ENCODE measurements around the gene LRRC56. TPM values are rescaled to one million over a fixed set of nuclear protein-coding genes. Genes with fewer than 3 reads are reported as not detected.

LRRC56 gene
- total and polyA plus RNA-seq, 2 of the 13 experiments (the other 11 are each of a cell fraction or from before 2014, with no cell fraction given): 0.11 to 0.29 TPM

- BruUV-seq (replicated peaks): no TSS peak
- ATAC-seq (peak; percentile 51), FAIRE-seq (peak; percentile 94), DNase-seq (ENCODE audit: low spot score) (peak; percentile 78)
- no peaks in the 10 kb centered on the region; a peak in 1 of 5 replicates for H3K27me3 ChIP-seq (ENCODE audit: control insufficient read depth in 1 of 2, insufficient read depth in 2 of 2, low read length in 2 of 2)
- H3K36me3 ChIP-seq (replicated peaks in 1 of 2; ENCODE audit: control insufficient read depth in 1 of 2, insufficient read depth in 2 of 2, low read length in 2 of 2): peaks cover 9 to 26% of the 10 kb centered on the region in 2 experiments; a peak in 4 of 5 replicates
- peaks cover 45% of the 10 kb centered on the region for H4K20me1 ChIP-seq (ENCODE audit: insufficient read depth, low read length)
- peak overlapping the region; percentile 44 for H3K9ac ChIP-seq (ENCODE audit: insufficient read depth, low read depth, low read length)
- H3K9me3 ChIP-seq (ENCODE audit: low read length): no peaks in the 10 kb centered on the region
- in situ Hi-C loops (cut with HindIII; ENCODE audit: extremely low pct_ligation_motif_present, low pct_unique_long_range_greater_than_20kb): no loop called here
- peak overlapping the region; percentile 16 to 100 (median 26); a peak in 4 of 6 replicates for H3K4me3 ChIP-seq (replicated peaks in 1 of 3; ENCODE audit: insufficient read depth in 1 of 3, low read depth in 2 of 3, low read length in 3 of 3)
- intact Hi-C loops (cut with micrococcal nuclease; ENCODE audit: unreplicated experiment): no loop called here
- peaks cover 66% of the 10 kb centered on the region for H3K79me2 ChIP-seq (ENCODE audit: insufficient read depth, low read length)
- peaks cover 49% of the 10 kb centered on the region for H3K4me1 ChIP-seq (ENCODE audit: insufficient read depth, low read length)
- peak overlapping the region; percentile 94 for H3K4me2 ChIP-seq (ENCODE audit: low read depth, low read length)
- no peak overlapping the region for H2AFZ ChIP-seq (ENCODE audit: low read length)
- CTCF ChIA-PET (ENCODE audit: low intra/inter-chr PET ratio, low total read pairs): no interaction called here
- WGBS (ENCODE audit: low lambda C conversion rate): 22% methylated on average over 18 of the region's 20 CpGs
- peak overlapping the region; percentile 80 for H3K27ac ChIP-seq (ENCODE audit: extremely low read length, insufficient read depth, low read length)
- POLR2A ChIA-PET: no interaction called here
- TF ChIP-seq PITX1 (CRISPR knock-in tag; IDR thresholded peaks at IDR 0.05) (0 out of 2 replicates have a peak, but pooled peaks have one; percentile 60), CSRNP1 (CRISPR knock-in tag; IDR thresholded peaks at IDR 0.05) (no peak), SKI (IDR thresholded peaks at IDR 0.05; ENCODE audit: partially characterized antibody) (peak; percentile 41), KMT2B (CRISPR knock-in tag; IDR thresholded peaks at IDR 0.05) (no peak), NFKBIZ (CRISPR knock-in tag; IDR thresholded peaks at IDR 0.05) (no peak), ZNF704 (CRISPR knock-in tag; IDR thresholded peaks at IDR 0.05; ENCODE audit: borderline replicate concordance) (no peak), XBP1 (CRISPR knock-in tag; IDR thresholded peaks at IDR 0.05) (no peak), ZFX (CRISPR knock-in tag; IDR thresholded peaks at IDR 0.05; ENCODE audit: low read depth) (peak; percentile 81; the same call in 1 of the 2 replicates)
- TF ChIP-seq, protein P1, sequence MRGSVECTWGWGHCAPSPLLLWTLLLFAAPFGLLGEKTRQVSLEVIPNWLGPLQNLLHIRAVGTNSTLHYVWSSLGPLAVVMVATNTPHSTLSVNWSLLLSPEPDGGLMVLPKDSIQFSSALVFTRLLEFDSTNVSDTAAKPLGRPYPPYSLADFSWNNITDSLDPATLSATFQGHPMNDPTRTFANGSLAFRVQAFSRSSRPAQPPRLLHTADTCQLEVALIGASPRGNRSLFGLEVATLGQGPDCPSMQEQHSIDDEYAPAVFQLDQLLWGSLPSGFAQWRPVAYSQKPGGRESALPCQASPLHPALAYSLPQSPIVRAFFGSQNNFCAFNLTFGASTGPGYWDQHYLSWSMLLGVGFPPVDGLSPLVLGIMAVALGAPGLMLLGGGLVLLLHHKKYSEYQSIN (CRISPR knock-in tag; IDR thresholded peaks at IDR 0.05; ENCODE audit: borderline replicate concordance): no peak
- TF ChIP-seq, protein P2, sequence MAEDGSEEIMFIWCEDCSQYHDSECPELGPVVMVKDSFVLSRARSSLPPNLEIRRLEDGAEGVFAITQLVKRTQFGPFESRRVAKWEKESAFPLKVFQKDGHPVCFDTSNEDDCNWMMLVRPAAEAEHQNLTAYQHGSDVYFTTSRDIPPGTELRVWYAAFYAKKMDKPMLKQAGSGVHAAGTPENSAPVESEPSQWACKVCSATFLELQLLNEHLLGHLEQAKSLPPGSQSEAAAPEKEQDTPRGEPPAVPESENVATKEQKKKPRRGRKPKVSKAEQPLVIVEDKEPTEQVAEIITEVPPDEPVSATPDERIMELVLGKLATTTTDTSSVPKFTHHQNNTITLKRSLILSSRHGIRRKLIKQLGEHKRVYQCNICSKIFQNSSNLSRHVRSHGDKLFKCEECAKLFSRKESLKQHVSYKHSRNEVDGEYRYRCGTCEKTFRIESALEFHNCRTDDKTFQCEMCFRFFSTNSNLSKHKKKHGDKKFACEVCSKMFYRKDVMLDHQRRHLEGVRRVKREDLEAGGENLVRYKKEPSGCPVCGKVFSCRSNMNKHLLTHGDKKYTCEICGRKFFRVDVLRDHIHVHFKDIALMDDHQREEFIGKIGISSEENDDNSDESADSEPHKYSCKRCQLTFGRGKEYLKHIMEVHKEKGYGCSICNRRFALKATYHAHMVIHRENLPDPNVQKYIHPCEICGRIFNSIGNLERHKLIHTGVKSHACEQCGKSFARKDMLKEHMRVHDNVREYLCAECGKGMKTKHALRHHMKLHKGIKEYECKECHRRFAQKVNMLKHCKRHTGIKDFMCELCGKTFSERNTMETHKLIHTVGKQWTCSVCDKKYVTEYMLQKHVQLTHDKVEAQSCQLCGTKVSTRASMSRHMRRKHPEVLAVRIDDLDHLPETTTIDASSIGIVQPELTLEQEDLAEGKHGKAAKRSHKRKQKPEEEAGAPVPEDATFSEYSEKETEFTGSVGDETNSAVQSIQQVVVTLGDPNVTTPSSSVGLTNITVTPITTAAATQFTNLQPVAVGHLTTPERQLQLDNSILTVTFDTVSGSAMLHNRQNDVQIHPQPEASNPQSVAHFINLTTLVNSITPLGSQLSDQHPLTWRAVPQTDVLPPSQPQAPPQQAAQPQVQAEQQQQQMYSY (CRISPR knock-in tag; IDR thresholded peaks at IDR 0.05): no peak
- TF ChIP-seq, protein P3, sequence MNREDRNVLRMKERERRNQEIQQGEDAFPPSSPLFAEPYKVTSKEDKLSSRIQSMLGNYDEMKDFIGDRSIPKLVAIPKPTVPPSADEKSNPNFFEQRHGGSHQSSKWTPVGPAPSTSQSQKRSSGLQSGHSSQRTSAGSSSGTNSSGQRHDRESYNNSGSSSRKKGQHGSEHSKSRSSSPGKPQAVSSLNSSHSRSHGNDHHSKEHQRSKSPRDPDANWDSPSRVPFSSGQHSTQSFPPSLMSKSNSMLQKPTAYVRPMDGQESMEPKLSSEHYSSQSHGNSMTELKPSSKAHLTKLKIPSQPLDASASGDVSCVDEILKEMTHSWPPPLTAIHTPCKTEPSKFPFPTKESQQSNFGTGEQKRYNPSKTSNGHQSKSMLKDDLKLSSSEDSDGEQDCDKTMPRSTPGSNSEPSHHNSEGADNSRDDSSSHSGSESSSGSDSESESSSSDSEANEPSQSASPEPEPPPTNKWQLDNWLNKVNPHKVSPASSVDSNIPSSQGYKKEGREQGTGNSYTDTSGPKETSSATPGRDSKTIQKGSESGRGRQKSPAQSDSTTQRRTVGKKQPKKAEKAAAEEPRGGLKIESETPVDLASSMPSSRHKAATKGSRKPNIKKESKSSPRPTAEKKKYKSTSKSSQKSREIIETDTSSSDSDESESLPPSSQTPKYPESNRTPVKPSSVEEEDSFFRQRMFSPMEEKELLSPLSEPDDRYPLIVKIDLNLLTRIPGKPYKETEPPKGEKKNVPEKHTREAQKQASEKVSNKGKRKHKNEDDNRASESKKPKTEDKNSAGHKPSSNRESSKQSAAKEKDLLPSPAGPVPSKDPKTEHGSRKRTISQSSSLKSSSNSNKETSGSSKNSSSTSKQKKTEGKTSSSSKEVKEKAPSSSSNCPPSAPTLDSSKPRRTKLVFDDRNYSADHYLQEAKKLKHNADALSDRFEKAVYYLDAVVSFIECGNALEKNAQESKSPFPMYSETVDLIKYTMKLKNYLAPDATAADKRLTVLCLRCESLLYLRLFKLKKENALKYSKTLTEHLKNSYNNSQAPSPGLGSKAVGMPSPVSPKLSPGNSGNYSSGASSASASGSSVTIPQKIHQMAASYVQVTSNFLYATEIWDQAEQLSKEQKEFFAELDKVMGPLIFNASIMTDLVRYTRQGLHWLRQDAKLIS (CRISPR knock-in tag; IDR thresholded peaks at IDR 0.05): no peak
These were observed 42.7 kb downstream of the LRRC56 start for GRCh38 chr11:579830-580601.
